Kidney capillary endothelial cell (primary cell): Measurements from ENCODE around the gene MSANTD7.
"Not testable (repeated sequence)": the region's sequence is repeated elsewhere in the genome, so short reads cannot be mapped to it uniquely, and the experiment has no call there.

Source experiments
- DNase-seq: peaks from one replicate; pipeline ENCODE4 v3.0.0-alpha.2; 2018; ENCODE audit warnings: low spot score

MSANTD7 gene

GRCh38 chr10:14837003-14837756, 926 bp upstream of the MSANTD7 start:
- DNase-seq: peak; percentile 23

GRCh38 chr10:14838582-14839304, 637 bp downstream of the MSANTD7 start:
- no peak for DNase-seq

- no peak for DNase-seq
Measured at GRCh38 chr10:14839305-14839695, 1.2 kb downstream of the MSANTD7 start.

- DNase-seq: no peak
Measured at GRCh38 chr10:14840178-14840577, 2.1 kb downstream of the MSANTD7 start.

GRCh38 chr10:14843327-14843988, 5.4 kb downstream of the MSANTD7 start:
- no peak for DNase-seq

GRCh38 chr10:14844948-14845347, 6.8 kb downstream of the MSANTD7 start:
- no peak for DNase-seq

- DNase-seq: no peak
Measured at GRCh38 chr10:14852236-14852635, 14.1 kb downstream of the MSANTD7 start.

- DNase-seq: no peak
Measured at GRCh38 chr10:14855453-14855852, 17.3 kb downstream of the MSANTD7 start.

- DNase-seq: no peak
Measured at GRCh38 chr10:14858338-14858960, 20.3 kb downstream of the MSANTD7 start.

GRCh38 chr10:14859043-14859442, 20.9 kb downstream of the MSANTD7 start:
- DNase-seq: no peak

- no peak for DNase-seq
Measured at GRCh38 chr10:14859775-14860174, 21.7 kb downstream of the MSANTD7 start.

GRCh38 chr10:14860791-14861190, 22.7 kb downstream of the MSANTD7 start:
- DNase-seq: no peak

GRCh38 chr10:14864466-14864865, 26.4 kb downstream of the MSANTD7 start:
- not testable (repeated sequence) for DNase-seq

GRCh38 chr10:14864871-14865270, 26.8 kb downstream of the MSANTD7 start:
- DNase-seq: not testable (repeated sequence)

- peak; percentile 11 for DNase-seq
Measured at GRCh38 chr10:14873090-14873760, 35.1 kb downstream of the MSANTD7 start.

- DNase-seq: no peak
Measured at GRCh38 chr10:14875941-14876340, 37.8 kb downstream of the MSANTD7 start.

- DNase-seq: no peak
Measured at GRCh38 chr10:14876764-14877163, 38.7 kb downstream of the MSANTD7 start.

GRCh38 chr10:14878266-14879123, 40.4 kb downstream of the MSANTD7 start, which contains the start of gene SUV39H2:
SUV39H2 (plus strand) TSS chr10:14878866; CDS start chr10:14878889, 23 bp downstream.
- DNase-seq: peak; percentile 92

- DNase-seq: peak; percentile 26
Measured at GRCh38 chr10:14879124-14879927, 41.2 kb downstream of the MSANTD7 start.

GRCh38 chr10:14879928-14880193, 41.8 kb downstream of the MSANTD7 start:
- no peak for DNase-seq
